NCI-H1694 treated with DMSO at 0.1 percent for 48 hours (cell line): Measurements from ENCODE around the gene ANXA2R.
A peak's percentile ranks its signal among the peaks of the same experiment; 100 is the strongest.
"Not testable (repeated sequence)": the region's sequence is repeated elsewhere in the genome, so short reads cannot be mapped to it uniquely, and the experiment has no call there.

Experiments used
- DNase-seq: peaks from one replicate; lab custom pipeline; 2025; lab: John Stamatoyannopoulos, UW

Gene ANXA2R

GRCh38 chr5:43033841-43034590 is 6.1 kb downstream of the ANXA2R start:
- no peak for DNase-seq

- DNase-seq: no peak
Measured at GRCh38 chr5:43027054-43027785, 12.9 kb downstream of the ANXA2R start.

- not testable (repeated sequence) for DNase-seq
Measured at GRCh38 chr5:43025184-43025950, 14.8 kb downstream of the ANXA2R start.

DNA sequence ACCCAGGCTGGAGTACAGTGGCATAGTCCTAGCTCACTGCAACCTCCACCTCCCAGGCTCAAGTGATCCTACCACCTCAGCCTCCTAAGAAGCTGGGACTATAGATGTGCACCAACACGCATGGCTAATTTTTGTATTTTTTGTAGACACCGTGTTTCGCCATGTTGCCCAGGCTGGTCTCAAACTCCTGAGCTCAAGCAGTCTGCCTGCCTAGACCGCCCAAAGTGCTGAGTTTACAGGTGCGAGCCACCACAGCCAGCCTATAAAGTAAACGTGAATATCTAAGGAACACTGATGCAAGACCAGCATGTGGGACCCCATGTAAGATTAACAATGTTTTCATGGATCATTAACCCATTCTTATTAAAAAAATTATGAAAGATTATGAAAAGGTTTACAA is 15.9 kb downstream of the ANXA2R start:
- no peak for DNase-seq

- DNase-seq: peak; percentile 51
Measured at GRCh38 chr5:43021151-43021550, 19.0 kb downstream of the ANXA2R start.

DNA sequence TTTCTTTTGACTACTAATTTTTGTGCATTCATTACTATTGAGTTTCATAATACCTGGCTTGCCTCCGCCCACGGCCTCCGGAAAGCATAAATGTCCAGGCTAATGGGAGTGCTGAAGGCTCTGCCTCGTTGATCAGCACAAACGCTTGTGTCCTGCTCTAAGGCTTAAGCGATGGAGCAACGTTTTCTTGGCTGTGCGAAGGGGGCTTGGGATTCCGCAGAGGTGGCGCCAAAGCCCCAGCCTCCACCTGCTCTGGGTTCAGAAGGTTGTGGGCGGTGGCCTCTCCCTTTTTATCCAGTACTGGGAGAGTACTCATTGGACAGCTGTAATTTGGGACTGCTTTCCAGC is 19.7 kb downstream of the ANXA2R start:
- peak; percentile 73 for DNase-seq

DNA sequence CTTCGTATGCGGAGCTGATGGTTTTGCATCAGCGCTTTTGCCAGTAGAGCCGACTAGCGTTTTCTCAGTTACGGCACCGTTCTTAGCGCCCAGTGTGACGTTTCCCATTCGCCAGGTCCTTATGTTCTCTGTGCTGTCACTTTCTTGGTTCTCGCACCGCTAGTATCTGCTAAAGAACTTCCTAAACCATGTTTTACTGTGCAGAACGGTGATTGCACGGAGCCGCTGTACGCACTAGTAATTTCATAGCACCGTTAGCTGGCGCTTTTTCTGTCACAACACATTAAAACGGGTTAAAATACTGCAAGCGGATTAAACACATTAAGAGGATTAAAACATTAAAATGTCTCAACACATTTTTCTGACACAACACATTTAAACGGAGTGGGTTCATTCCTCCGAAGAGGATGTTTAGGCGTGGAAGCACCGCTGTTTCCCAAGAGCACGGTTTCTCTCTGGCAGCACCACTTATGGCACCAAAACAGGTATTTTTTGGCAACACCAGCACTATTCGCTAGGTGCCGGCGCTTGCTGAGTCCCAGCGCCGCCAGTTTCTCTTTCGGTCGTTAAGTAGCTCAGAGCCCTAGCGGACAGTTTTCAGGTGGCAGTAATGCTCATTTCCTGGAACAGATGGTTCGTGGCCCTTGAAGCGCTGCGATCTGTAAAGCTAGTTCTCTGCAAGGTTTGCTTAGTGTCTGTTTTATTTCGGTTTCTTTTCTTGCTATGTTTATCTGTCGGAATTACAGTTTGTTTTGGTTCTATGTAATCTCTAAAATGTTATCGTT is 20.3 kb downstream of the ANXA2R start:
- peak; percentile 95 for DNase-seq

DNA sequence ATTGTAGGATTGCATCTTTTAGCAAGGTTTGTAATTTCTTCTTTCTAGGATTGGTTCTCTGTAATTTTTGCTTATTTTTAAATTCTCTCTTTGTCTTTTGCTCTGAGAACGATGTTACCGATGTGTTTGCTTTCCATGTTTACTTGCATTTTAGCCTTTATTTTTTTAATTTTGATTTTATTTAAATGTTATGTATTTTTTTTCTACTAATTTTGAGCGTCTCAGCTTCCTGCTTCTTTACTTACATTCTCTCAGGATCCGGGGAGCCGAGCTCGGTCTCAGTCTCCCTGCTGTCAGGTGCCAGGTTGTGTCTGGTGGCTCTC is 20.9 kb downstream of the ANXA2R start:
- no peak for DNase-seq

GRCh38 chr5:43017428-43017815 is 22.7 kb downstream of the ANXA2R start:
- DNase-seq: no peak

DNA sequence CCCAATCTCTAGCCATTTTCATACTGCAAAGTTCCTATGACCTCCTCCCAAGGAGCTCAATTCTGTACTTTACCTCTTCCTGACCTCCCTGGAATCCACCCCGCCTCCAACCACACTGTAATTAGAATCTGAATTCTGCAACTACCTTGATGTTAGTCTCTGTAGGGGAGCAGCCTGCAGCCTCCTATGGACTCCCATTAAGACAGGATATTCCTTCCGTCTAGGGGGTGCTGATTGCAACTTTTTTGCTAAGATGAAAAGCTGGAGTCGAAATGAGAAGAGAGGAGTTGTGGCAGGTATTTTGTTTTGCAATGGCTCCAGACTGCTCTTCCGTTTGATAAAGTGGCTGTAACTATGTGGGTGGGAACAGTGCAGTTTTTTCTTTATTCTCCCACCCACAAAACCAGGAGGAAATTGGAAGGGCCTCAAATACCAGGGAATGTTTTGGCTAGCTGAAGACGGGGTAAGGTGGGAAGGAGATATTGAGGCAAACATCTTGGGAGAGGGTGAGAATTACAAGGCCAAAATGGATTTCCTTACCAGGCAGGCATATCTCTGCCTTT is 23.8 kb downstream of the ANXA2R start:
- DNase-seq: no peak

DNA sequence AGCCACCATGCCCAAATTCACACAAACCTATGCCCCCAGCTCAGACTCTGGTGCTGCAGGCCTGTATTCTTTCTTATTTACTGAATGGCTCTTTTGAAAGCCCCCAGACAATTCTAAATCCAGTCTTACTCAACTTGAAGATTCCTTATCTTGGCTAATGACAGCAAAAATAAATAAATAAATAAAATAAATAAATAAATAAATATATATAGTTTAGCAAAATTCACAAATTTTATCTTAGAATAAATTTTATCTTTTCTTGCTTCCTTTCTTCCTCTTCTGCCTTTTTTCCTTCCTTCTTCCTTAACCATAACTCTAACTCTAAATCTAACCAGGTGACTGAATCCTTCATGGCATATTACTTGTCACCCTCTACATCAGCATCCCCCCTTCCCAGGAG is 25.6 kb downstream of the ANXA2R start:
- no peak for DNase-seq

GRCh38 chr5:43010935-43011315 is 29.2 kb downstream of the ANXA2R start:
- no peak for DNase-seq

- peak; percentile 92 for DNase-seq
Measured at GRCh38 chr5:43008363-43009153, 31.6 kb downstream of the ANXA2R start.

DNA sequence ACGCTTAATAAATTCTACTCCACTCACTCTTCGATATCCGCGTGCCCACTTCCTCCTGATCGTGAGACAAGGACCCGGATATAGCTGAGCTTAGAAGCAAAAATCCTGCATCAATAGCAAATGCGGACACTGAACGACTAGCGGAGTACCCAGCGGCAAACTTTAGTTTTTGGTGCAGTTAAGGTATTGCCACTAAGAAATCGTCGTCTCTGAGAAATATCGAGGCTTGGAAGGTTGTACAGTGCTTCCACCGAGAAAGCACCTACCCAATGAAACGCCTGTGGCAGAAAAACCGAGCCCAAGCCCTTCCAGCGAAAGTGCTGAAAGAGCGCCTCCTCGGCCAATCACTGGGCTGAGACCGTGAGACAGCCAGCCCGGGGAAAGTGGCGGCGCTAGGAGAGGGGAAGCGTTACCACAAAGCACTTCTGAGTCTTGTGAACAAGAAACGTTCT is 32.2 kb downstream of the ANXA2R start:
- DNase-seq: peak; percentile 89

DNA sequence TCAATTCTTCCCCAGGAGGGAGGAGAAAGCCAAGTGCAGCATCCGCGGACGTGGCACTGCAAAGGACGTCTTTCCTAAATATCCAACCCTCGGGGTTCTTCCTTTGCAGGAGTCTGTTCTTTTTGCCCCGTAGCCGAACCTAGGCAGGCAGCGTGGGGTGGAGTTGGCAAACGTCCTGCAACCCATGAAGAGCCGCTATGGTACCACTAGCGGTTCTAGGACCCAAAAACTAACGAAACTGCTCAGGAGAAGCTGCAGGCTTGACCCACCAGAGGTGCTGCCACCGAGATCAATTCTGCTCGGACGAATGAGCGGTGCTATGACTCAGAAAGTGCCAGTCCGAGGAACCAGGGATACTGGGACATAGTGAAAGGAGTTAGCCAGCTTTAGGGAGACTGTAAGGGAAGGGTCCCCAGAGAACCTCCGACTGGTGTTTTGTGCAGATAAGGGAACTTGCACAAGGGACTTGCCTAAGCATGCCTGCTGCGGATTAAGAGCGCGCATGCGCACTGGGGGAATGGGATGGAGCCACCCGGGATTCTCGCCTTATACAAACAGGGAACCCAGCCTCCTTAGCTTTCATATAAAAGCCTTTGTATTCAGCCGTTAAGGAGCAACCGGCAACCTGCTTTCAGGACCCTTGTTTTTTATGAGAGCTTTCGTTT is 32.7 kb downstream of the ANXA2R start:
- peak; percentile 89 for DNase-seq

GRCh38 chr5:43006424-43007202 is 33.5 kb downstream of the ANXA2R start:
- DNase-seq: no peak

DNA sequence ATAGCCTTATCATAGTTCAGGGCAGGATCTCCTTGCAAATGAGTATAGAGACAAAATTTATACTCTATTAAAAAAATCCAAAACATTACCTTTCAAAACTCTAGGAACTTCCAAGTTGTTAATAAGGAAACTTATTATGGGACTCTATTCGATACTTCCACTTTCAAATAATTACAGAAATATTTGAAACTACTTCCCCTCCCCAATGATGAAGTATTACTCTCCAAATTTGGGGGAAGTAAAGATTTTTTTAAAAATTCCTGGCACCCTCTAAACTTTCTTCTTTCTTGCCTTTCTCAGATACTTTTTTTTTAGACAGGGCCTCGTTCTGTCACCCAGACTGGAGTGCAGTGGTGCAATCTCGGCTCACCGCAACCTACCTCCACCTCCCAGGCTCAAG is 35.1 kb downstream of the ANXA2R start:
- no peak for DNase-seq

DNA sequence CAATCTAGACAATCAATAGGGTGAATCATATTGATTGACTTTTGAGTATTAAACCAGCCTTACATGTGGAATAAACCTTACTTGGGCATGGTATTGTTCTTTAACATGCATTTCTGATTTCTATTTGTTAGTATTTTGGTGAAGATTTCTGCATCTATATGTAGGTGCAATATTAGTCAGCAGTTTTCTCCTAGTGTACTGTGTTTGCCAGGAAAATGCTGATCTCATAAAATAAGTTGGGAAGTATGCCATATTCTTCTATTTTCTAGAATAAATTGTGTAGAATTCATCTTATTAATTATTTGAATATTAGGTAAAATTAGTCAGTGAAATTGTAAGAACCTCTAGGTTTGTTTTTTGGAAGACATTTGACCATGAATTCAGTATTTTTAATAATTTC is 38.4 kb downstream of the ANXA2R start:
- DNase-seq: no peak

- no peak for DNase-seq
Measured at GRCh38 chr5:43000914-43001313, 39.2 kb downstream of the ANXA2R start.
